NCI-H510A treated with DMSO at 0.1 percent for 48 hours (cell line): ENCODE data around the gene NLGN1.

ENCODE experiments used
- DNase-seq: peaks from one replicate; lab custom pipeline; 2025; lab: John Stamatoyannopoulos, UW

The NLGN1 gene

GRCh38 chr3:173719585-173719984 lies 322.0 kb downstream of the NLGN1 start:
- no peak for DNase-seq

- DNase-seq: no peak
Measured at GRCh38 chr3:173725507-173725906, 328.0 kb downstream of the NLGN1 start.

- no peak for DNase-seq
Measured at GRCh38 chr3:173730391-173730790, 332.8 kb downstream of the NLGN1 start.

GRCh38 chr3:173732237-173732636 lies 334.7 kb downstream of the NLGN1 start:
- DNase-seq: no peak

GRCh38 chr3:173733029-173733652 lies 335.6 kb downstream of the NLGN1 start:
- DNase-seq: no peak

- DNase-seq: no peak
Measured at GRCh38 chr3:173734473-173734872, 336.9 kb downstream of the NLGN1 start.

- no peak for DNase-seq
Measured at GRCh38 chr3:173734895-173735294, 337.4 kb downstream of the NLGN1 start.

- DNase-seq: no peak
Measured at GRCh38 chr3:173735841-173736240, 338.3 kb downstream of the NLGN1 start.

- no peak for DNase-seq
Measured at GRCh38 chr3:173737167-173737808, 339.7 kb downstream of the NLGN1 start.

- DNase-seq: no peak
Measured at GRCh38 chr3:173739726-173740125, 342.2 kb downstream of the NLGN1 start.

- DNase-seq: no peak
Measured at GRCh38 chr3:173742491-173742890, 344.9 kb downstream of the NLGN1 start.

GRCh38 chr3:173743111-173743510 lies 345.6 kb downstream of the NLGN1 start:
- DNase-seq: no peak

- no peak for DNase-seq
Measured at GRCh38 chr3:173743516-173743915, 346.0 kb downstream of the NLGN1 start.

GRCh38 chr3:173744479-173744878 lies 346.9 kb downstream of the NLGN1 start:
- DNase-seq: no peak

- DNase-seq: no peak
Measured at GRCh38 chr3:173744895-173745294, 347.4 kb downstream of the NLGN1 start.

- no peak for DNase-seq
Measured at GRCh38 chr3:173745952-173746682, 348.6 kb downstream of the NLGN1 start.

GRCh38 chr3:173747427-173747826 lies 349.9 kb downstream of the NLGN1 start:
- no peak for DNase-seq

- no peak for DNase-seq
Measured at GRCh38 chr3:173748105-173748504, 350.6 kb downstream of the NLGN1 start.

- DNase-seq: no peak
Measured at GRCh38 chr3:173750095-173750494, 352.6 kb downstream of the NLGN1 start.

- no peak for DNase-seq
Measured at GRCh38 chr3:173750591-173750990, 353.0 kb downstream of the NLGN1 start.

GRCh38 chr3:173753593-173753992 lies 356.0 kb downstream of the NLGN1 start:
- no peak for DNase-seq

- DNase-seq: no peak
Measured at GRCh38 chr3:173755161-173755560, 357.6 kb downstream of the NLGN1 start.

- DNase-seq: no peak
Measured at GRCh38 chr3:173761161-173761560, 363.6 kb downstream of the NLGN1 start.
